AG09309 (cell line): ENCODE measurements around the gene KLKB1.

Experiments
- DNase-seq: peaks from one replicate; pipeline ENCODE4 v3.0.0-alpha.2; 2010; ENCODE audit warnings: low read depth
- H3K4me3 ChIP-seq: 2 replicates; pipeline ENCODE4 v1.5.1; 2011; ENCODE audit warnings: mild to moderate bottlenecking, low read depth, low read length, moderate library complexity; ENCODE audit not compliant: control insufficient read depth
- TF ChIP-seq, protein P1 (sequence below): IDR thresholded peaks from 2 replicates; pipeline ENCODE4 v1.5.1; 2011; ENCODE audit warnings: mild to moderate bottlenecking, low read depth, low read length, inconsistent platforms; ENCODE audit not compliant: insufficient read depth, control insufficient read depth; ENCODE audit errors: missing control alignments

The KLKB1 gene

DNA sequence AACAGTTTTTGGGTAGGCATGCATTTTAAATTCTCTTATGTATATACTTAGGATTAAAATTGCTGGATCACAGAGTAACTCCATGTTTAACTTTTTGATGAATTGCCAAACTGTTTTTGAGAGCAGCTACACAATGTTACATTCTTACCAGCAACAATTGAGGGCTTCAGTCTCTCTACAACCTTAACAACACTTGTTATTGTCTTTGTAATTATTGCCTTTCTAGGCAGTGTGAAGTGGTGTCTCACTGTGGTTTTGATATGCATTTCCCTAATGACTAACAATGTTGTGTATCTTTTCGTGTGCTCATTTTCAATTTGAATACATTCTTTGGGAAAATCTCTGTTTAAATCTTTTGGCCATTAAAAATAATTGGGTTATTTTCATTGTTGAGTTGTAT is 21.3 kb downstream of the KLKB1 start:
- TF ChIP-seq, protein P1, sequence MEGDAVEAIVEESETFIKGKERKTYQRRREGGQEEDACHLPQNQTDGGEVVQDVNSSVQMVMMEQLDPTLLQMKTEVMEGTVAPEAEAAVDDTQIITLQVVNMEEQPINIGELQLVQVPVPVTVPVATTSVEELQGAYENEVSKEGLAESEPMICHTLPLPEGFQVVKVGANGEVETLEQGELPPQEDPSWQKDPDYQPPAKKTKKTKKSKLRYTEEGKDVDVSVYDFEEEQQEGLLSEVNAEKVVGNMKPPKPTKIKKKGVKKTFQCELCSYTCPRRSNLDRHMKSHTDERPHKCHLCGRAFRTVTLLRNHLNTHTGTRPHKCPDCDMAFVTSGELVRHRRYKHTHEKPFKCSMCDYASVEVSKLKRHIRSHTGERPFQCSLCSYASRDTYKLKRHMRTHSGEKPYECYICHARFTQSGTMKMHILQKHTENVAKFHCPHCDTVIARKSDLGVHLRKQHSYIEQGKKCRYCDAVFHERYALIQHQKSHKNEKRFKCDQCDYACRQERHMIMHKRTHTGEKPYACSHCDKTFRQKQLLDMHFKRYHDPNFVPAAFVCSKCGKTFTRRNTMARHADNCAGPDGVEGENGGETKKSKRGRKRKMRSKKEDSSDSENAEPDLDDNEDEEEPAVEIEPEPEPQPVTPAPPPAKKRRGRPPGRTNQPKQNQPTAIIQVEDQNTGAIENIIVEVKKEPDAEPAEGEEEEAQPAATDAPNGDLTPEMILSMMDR: no peak
- H3K4me3 ChIP-seq: no peak overlapping the region
- no peak for DNase-seq

DNA sequence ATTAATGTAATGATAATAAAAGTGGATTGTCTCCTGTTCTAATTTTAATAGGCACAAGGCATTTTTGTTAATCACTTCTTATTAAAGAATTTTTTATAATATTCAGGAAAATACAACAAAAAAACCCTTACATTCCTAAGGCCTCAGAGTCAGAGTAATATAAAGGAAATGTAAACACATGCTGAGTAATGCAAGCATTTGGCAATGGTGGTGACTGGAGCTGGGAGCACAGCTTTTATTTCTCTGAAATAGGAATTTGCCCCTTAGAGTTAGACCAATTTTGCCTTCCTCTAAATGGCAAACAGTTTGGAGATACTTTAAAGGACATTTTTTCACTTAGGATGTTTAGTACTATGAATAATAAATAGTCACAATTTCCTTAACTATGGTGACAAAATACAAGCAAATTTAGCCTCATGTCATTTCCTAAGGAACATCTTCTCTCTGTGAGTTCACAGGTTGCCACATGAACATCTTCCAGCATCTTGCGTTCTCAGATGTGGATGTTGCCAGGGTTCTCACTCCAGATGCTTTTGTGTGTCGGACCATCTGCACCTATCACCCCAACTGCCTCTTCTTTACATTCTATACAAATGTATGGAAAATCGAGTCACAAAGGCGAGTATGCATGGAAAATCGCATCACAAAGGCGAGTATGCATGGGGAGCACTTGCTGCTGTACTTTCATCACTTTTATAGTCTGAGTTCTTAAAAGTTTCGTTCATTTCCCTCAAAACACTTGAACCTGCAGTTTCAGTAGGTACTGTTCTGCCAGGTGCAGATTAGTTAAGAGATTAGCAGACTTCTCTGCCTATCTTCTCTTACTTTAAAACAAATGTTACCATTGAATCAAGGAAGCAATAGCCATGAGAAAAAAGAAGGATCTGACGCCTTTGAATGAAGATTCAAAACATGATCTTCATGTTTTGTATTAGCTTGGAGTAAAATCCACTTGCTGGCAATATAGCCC is 22.8 kb downstream of the KLKB1 start:
- no peak overlapping the region for H3K4me3 ChIP-seq
- no peak for DNase-seq
- TF ChIP-seq, protein P1: no peak

DNA sequence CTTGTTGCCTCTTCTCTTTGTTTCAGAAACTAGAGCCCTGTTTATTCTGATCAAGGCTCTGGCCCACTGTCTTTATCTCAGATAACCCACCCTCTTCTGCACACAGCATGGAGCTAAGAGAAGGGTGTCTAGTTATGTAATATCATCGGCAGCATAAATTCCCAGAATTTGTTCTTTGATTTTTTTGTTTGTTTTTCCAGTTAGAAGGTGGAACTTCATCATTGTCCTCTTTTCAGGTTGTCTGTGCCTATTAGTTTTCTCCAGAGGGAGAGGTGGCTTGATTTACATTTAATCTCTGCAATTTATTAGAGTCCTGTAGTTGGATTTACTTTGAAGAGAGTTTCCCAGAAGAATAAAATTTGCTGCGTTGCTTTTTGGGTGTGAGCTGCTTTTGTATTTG is 23.5 kb downstream of the KLKB1 start:
- TF ChIP-seq, protein P1: no peak
- no peak overlapping the region for H3K4me3 ChIP-seq
- DNase-seq: no peak

DNA sequence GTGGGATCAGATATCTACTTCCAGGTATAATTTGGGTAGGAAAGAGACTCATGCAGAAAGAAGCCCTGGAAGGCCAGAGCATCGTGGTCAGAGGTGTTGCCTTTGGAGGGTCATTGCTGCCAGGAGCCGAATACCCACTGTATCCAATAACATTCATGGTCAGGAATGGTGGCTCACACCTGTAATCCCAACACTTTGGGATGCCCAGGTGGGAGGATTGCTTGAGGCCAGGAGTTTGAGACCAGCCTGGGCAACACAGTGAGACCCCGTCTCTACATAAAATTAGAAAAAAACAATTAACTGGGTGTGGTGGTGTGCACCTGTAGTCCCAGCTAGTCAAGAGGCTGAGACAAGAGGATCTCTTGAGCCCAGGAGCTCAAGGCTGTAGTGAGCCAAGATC is 27.8 kb downstream of the KLKB1 start:
- H3K4me3 ChIP-seq: no peak overlapping the region
- TF ChIP-seq, protein P1: no peak
- no peak for DNase-seq

DNA sequence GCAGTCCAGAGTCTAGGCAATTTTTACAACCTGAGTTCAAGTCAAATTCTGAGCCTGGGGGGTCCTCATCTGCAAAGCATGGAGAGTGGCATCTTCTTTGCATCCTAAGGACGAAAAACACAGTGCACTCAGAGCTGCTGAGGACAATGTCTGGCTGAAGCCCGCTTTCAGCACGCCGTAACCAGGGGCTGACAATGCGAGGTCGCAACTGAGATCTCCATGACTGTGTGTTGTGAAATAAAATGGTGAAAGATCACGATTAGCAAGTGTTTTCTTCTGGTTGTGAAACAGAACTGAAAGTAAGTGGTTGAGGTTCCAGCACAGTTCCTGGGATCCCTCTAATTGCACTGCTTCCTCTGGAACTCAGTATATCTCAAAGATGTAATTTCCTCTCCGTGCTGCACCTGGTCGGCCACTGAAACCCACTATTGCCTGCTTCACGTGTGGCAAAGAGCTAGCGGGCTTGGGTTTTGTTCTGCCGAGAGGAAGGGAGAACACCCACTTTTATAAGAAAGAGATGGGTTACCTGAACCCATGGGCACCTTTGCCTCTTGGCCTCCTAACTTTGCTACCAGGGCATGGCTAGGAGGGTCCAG is 31.0 kb downstream of the KLKB1 start:
- TF ChIP-seq, protein P1: no peak
- no peak for DNase-seq
- H3K4me3 ChIP-seq: no peak overlapping the region

DNA sequence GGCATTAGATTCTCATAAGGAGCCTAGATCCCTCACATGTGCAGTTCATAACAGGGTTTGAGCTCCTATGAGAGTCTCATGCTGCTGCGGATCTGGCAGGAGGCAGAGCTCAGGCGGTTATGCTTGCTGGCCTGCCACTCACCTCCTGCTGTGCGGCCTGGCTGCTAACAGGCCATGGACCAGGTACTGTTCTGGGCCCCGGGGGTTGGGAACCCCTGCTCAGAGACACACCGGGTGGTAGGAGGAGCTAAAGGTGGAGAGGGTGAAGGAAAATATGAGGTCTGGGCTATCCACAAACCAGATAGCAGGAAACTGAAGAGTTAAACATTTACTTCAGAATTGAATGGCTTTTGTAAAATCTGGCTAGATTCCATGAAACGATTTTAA is 32.8 kb downstream of the KLKB1 start:
- TF ChIP-seq, protein P1: no peak
- H3K4me3 ChIP-seq: no peak overlapping the region
- DNase-seq: no peak
